K562 (cell line): ENCODE measurements around the gene ARHGAP31. TPM values are rescaled to one million over a fixed set of nuclear protein-coding genes. Genes with fewer than 3 reads are reported as not detected.

ENCODE experiments used
- ATAC-seq: fragments of 200-7000 bp; cut with Tn5 transposase; 3 replicates; pipeline ENCODE4 v1.9.1; 2020; ENCODE audit warnings: moderate library complexity
- BruUV-seq: library from RNA; stranded (reverse); fragments of 400-500 nt; replicated peaks from 2 replicates; lab custom pipeline; 2021; lab: Mats Ljungman, UMichigan
- CTCF ChIA-PET: fragments of 300-600 bp; formaldehyde crosslinking; extraction: SDS; loops from one replicate; lab custom pipeline; 2021; ENCODE audit warnings: low intra/inter-chr PET ratio; lab: Yijun Ruan, JAX
- POLR2A ChIA-PET: fragments of 300-600, 350-650 bp; sonication (Branson Sonifier 250); formaldehyde crosslinking; extraction: SDS; loops from one replicate; lab custom pipeline; 2021; ENCODE audit warnings: antibody characterized with exemption, inconsistent platforms; lab: Yijun Ruan, JAX
- DNase-seq, 4 experiments: peaks; one replicate each; pipeline versions ENCODE4 v3.0.0 to v3.0.0-alpha.2; 2011 to 2018; ENCODE audit warnings: low spot score in 3 of 4, mixed read lengths in 3 of 4; ENCODE audit errors: extremely low read depth in 1 of 4
- FAIRE-seq: peaks from 2 replicates; lab custom pipeline; 2011; peaks lifted over from hg19 to GRCh38; lab: Jason Lieb, UNC
- H2AFZ ChIP-seq: 2 replicates; pipeline ENCODE4 v1.6.0; 2011; ENCODE audit warnings: low read depth, low read length, control low read depth, inconsistent platforms
- H3K27ac ChIP-seq: fragments of 200-600 bp; 3 replicates; pipeline ENCODE4 v1.8.0; 2011; ENCODE audit warnings: low read depth, mild to moderate bottlenecking, control low read depth, inconsistent platforms, low read length, moderate library complexity, mixed read lengths; ENCODE audit errors: extremely low read depth
- H3K27me3 ChIP-seq, 2 experiments: fragments of 300-600 bp in 1 of 2; 2 replicates in 1 of 2; 3 replicates in 1 of 2; pipeline versions ENCODE4 v1.6.0 to v1.8.0; 2011; ENCODE audit warnings: inconsistent platforms in 2 of 2, low read length in 2 of 2, mild to moderate bottlenecking in 1 of 2, mixed read lengths in 1 of 2, moderate library complexity in 1 of 2; ENCODE audit not compliant: control insufficient read depth in 2 of 2, insufficient read depth in 2 of 2
- H3K36me3 ChIP-seq: fragments of 300-600 bp; 3 replicates; pipeline ENCODE4 v1.8.0; 2011; ENCODE audit warnings: mild to moderate bottlenecking, low read length, inconsistent platforms; ENCODE audit not compliant: control insufficient read depth, insufficient read depth
- H3K4me1 ChIP-seq, 2 experiments: fragments of 200-600 bp in 1 of 2; replicated peaks in 1 of 2; 2 replicates in 1 of 2; 3 replicates in 1 of 2; pipeline versions ENCODE4 v1.5.1 to v1.8.0; 2011; ENCODE audit warnings: inconsistent platforms in 2 of 2, low read length in 2 of 2, mild to moderate bottlenecking in 1 of 2, mixed read lengths in 1 of 2, moderate library complexity in 1 of 2; ENCODE audit not compliant: control insufficient read depth in 2 of 2, insufficient read depth in 2 of 2
- H3K4me2 ChIP-seq: 2 replicates; pipeline ENCODE4 v1.6.1; 2011; ENCODE audit warnings: low read length, control low read depth, inconsistent platforms, mixed read lengths; ENCODE audit not compliant: insufficient read depth
- H3K4me3 ChIP-seq: fragments of 200-600 bp; sonication (generic), shearing (Covaris generic); 2 replicates; pipeline ENCODE4 v1.5.1; 2016; ENCODE audit warnings: control low read depth, inconsistent platforms
- H3K79me2 ChIP-seq: fragments of 200-600 bp; 3 replicates; pipeline ENCODE4 v1.8.0; 2011; ENCODE audit warnings: low read length, inconsistent platforms; ENCODE audit not compliant: control insufficient read depth, insufficient read depth
- H3K9ac ChIP-seq, 2 experiments: 2 replicates each; pipeline versions ENCODE4 v1.6.0 to v1.6.1; 2011; ENCODE audit warnings: low read depth in 2 of 2, low read length in 2 of 2, control low read depth in 1 of 2, inconsistent platforms in 1 of 2, mild to moderate bottlenecking in 1 of 2, mixed read lengths in 1 of 2; ENCODE audit not compliant: insufficient read depth in 1 of 2
- H3K9me1 ChIP-seq: one replicate; pipeline ENCODE4 v1.6.0; 2011; ENCODE audit warnings: inconsistent platforms, mild to moderate bottlenecking, low read length, moderate library complexity; ENCODE audit not compliant: control insufficient read depth, insufficient read depth
- H3K9me3 ChIP-seq: replicated peaks from 2 replicates; pipeline ENCODE4 v1.5.1; 2011; ENCODE audit warnings: low read depth, low read length, inconsistent platforms; ENCODE audit not compliant: control insufficient read depth, insufficient read depth
- H4K20me1 ChIP-seq: replicated peaks from 2 replicates; pipeline ENCODE4 v1.6.1; 2011; ENCODE audit warnings: low read length, inconsistent platforms, mixed read lengths; ENCODE audit not compliant: control insufficient read depth, insufficient read depth
- MLLT1 ChIP-seq, 2 experiments: fragments of 450-650 bp; IDR thresholded peaks; 2 replicates each; pipeline ENCODE4 v1.6.1; 2016
- MXI1 ChIP-seq: IDR thresholded peaks from 2 replicates; pipeline ENCODE4 v1.6.1; 2011; ENCODE audit warnings: low read depth, mild to moderate bottlenecking, improper control_type of control experiment, low read length
- SIX5 ChIP-seq, 2 experiments: IDR thresholded peaks; 2 replicates each; pipeline ENCODE4 v1.6.1; 2011; ENCODE audit warnings: low read length in 2 of 2, borderline replicate concordance in 1 of 2, low read depth in 1 of 2, mild to moderate bottlenecking in 1 of 2, moderate library complexity in 1 of 2; ENCODE audit not compliant: insufficient read depth in 1 of 2
- whole genome bisulfite sequencing: fragments of 100-300 bp; shearing (Covaris generic); methylation state at CpG from one replicate; pipeline ENCODE4 v1.1.6; 2016; ENCODE audit warnings: low coverage, mixed read lengths; ENCODE audit not compliant: insufficient coverage; ENCODE audit errors: missing lambda C conversion rate; 5-methylcytosine and 5-hydroxymethylcytosine counted together
- in situ Hi-C: fragments of 300-500 bp; cut with MboI; formaldehyde crosslinking; loops from 4 replicates; pipeline ENCODE4 v1.15.0; 2018; ENCODE audit warnings: inconsistent platforms, mixed read lengths
- intact Hi-C: fragments of 100-400 bp; cut with micrococcal nuclease; formaldehyde crosslinking; loops from 2 replicates; pipeline ENCODE4 v1.14.2; 2022
- polyA plus RNA-seq, 8 experiments: library from polyadenylated mRNA; depleted of rRNA in 4 of 8; stranded (reverse) in 5 of 8; unstranded in 3 of 8; fragments of >200 nt; fragmentation: Nextera tagmentation in 2 of 8; fragmentation: Illumina TruSeq in 1 of 8; extraction: Ambion mirVana in 2 of 8; extraction: Trizol in 1 of 8; gene quantifications; 2 replicates each; pipeline versions ENCODE4 v1.2.1 to v1.2.3, GENCODE V29; 2011 to 2014; ENCODE audit warnings: inconsistent platforms in 1 of 8, missing spikeins in 1 of 8
- total RNA-seq, 7 experiments: library from RNA; depleted of rRNA in 6 of 7; stranded (reverse); fragments of >200 nt in 6 of 7; fragmentation: Illumina TruSeq in 2 of 7; extraction: Trizol in 2 of 7; gene quantifications; 2 replicates each; pipeline versions ENCODE4 v1.2.1 to v1.2.3, GENCODE V29; 2011 to 2021; ENCODE audit warnings: low replicate concordance in 1 of 7

The ARHGAP31 gene
- total and polyA plus RNA-seq, 9 of the 15 experiments (the other 6 are each of a cell fraction or from before 2014, with no cell fraction given): under 0.01 to 0.13 (median 0.06) TPM; not detected in 5

- no peak for TF ChIP-seq MXI1
Measured at GRCh38 chr3:119364401-119364800, 70.2 kb downstream of the ARHGAP31 start (continued).

GRCh38 chr3:119365418-119365817, 71.2 kb downstream of the ARHGAP31 start:
- Histone ChIP-seq H3K9me1 (no peaks in the 10 kb centered on the region), H3K9me3 (no peaks in the 10 kb centered on the region), H3K79me2 (no peaks in the 10 kb centered on the region), H2AFZ (no peak overlapping the region), H3K27ac (no peak overlapping the region), H3K4me1 (no peaks in the 10 kb centered on the region; a peak in 2 of 5 replicates), H3K4me2 (no peak overlapping the region), H4K20me1 (no peaks in the 10 kb centered on the region), H3K9ac (no peak overlapping the region)
- intact Hi-C loops (no loop called here), in situ Hi-C loops (no loop called here)
- CTCF ChIA-PET: no interaction called here
- no TSS peak for BruUV-seq
- no peak for FAIRE-seq
- TF ChIP-seq MLLT1 (IDR thresholded peaks at IDR 0.05) (no peak), SIX5 (IDR thresholded peaks at IDR 0.05; ENCODE audit: borderline replicate concordance in 1 of 2, insufficient read depth in 1 of 2, low read depth in 1 of 2, low read length in 2 of 2) (no peak)
- TF ChIP-seq, all 486 proteins: peak for 0
- DNase-seq (no peak), ATAC-seq (no peak)
- Histone ChIP-seq H3K27me3 (peaks cover 0 to 13% of the 10 kb centered on the region in 2 experiments; a peak in 1 of 5 replicates), H3K36me3 (no peaks in the 10 kb centered on the region), H3K4me3 (no peak overlapping the region)
- WGBS: 0% methylated on average over 3 of the region's 3 CpGs
- POLR2A ChIA-PET: interaction anchor here (1.4 kb wide), 1 partner anchor 25 kb away, joined by 4 read pairs; no protein-coding TSS in a partner anchor
